ENCODE measurements around the gene VWA3B. TPM values are rescaled to one million over a fixed set of nuclear protein-coding genes. Genes with fewer than 3 reads are reported as not detected.

VWA3B gene
- total RNA-seq, 6 experiments from 2014 or later, result 0.09 to 0.24 (median 0.13) TPM; not detected in 2

GRCh38 chr2:98058191-98058975 is 28.6 kb upstream of the VWA3B start:
- Histone ChIP-seq H3K4me1 (no peaks in the 10 kb centered on the region), H3K27me3 (no peaks in the 10 kb centered on the region), H3K4me3 (no peak overlapping the region), H3K36me3 (no peaks in the 10 kb centered on the region), H3K27ac (no peak overlapping the region), H3K9me3 (no peaks in the 10 kb centered on the region)
- TF ChIP-seq CTCF (IDR thresholded peaks at IDR 0.05) (no peak), POLR2A (IDR thresholded peaks at IDR 0.05) (no peak)
- WGBS (ENCODE audit: insufficient coverage, low coverage, low lambda C conversion rate, missing lambda C conversion rate), result 78% methylated on average over 10 of the region's 14 CpGs
- DNase-seq (no peak), ATAC-seq (no peak)
- intact Hi-C loops (cut with DNase I), result no loop called here

GRCh38 chr2:98060277-98060676 is 26.7 kb upstream of the VWA3B start:
- Histone ChIP-seq H3K27ac (no peak overlapping the region), H3K36me3 (no peaks in the 10 kb centered on the region), H3K9me3 (no peaks in the 10 kb centered on the region), H3K4me1 (no peaks in the 10 kb centered on the region), H3K27me3 (no peaks in the 10 kb centered on the region), H3K4me3 (no peak overlapping the region)
- intact Hi-C loops (cut with DNase I), result no loop called here
- ATAC-seq, result no peak
- no peak for DNase-seq
- 84% methylated on average over 6 of the region's 6 CpGs for WGBS (ENCODE audit: insufficient coverage, low coverage, low lambda C conversion rate, missing lambda C conversion rate)
- TF ChIP-seq POLR2A (IDR thresholded peaks at IDR 0.05) (no peak), CTCF (IDR thresholded peaks at IDR 0.05) (no peak)

GRCh38 chr2:98063291-98063854 is 23.6 kb upstream of the VWA3B start:
- Histone ChIP-seq H3K27ac (no peak overlapping the region), H3K36me3 (no peaks in the 10 kb centered on the region), H3K4me1 (no peaks in the 10 kb centered on the region), H3K27me3 (no peaks in the 10 kb centered on the region), H3K4me3 (no peak overlapping the region), H3K9me3 (no peaks in the 10 kb centered on the region)
- TF ChIP-seq POLR2A (IDR thresholded peaks at IDR 0.05) (no peak), CTCF (IDR thresholded peaks at IDR 0.05) (no peak)
- WGBS (ENCODE audit: insufficient coverage, low coverage, low lambda C conversion rate, missing lambda C conversion rate), result 49% methylated on average over 4 of the region's 4 CpGs
- intact Hi-C loops (cut with DNase I), result no loop called here
- ATAC-seq, result no peak
- DNase-seq, result no peak

- Histone ChIP-seq H3K4me3 (no peak overlapping the region), H3K4me1 (no peaks in the 10 kb centered on the region), H3K9me3 (no peaks in the 10 kb centered on the region), H3K27me3 (no peaks in the 10 kb centered on the region), H3K27ac (no peak overlapping the region), H3K36me3 (no peaks in the 10 kb centered on the region)
- no peak for DNase-seq
- intact Hi-C loops (cut with DNase I), result no loop called here
- ATAC-seq, result no peak
- 83% methylated on average over 4 of the region's 4 CpGs for WGBS (ENCODE audit: insufficient coverage, low coverage, low lambda C conversion rate, missing lambda C conversion rate)
- TF ChIP-seq CTCF (IDR thresholded peaks at IDR 0.05), result no peak
- no peak for TF ChIP-seq POLR2A (IDR thresholded peaks at IDR 0.05)
These were observed 21.2 kb upstream of the VWA3B start for GRCh38 chr2:98065808-98066207.
